ENCODE results near the gene PLEK2. TPM values are rescaled to one million over a fixed set of nuclear protein-coding genes. Genes with fewer than 3 reads are reported as not detected.

The PLEK2 gene, protein sequence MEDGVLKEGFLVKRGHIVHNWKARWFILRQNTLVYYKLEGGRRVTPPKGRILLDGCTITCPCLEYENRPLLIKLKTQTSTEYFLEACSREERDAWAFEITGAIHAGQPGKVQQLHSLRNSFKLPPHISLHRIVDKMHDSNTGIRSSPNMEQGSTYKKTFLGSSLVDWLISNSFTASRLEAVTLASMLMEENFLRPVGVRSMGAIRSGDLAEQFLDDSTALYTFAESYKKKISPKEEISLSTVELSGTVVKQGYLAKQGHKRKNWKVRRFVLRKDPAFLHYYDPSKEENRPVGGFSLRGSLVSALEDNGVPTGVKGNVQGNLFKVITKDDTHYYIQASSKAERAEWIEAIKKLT
- 1.8 and 3.9 TPM in 2 replicates for total RNA-seq

DNA sequence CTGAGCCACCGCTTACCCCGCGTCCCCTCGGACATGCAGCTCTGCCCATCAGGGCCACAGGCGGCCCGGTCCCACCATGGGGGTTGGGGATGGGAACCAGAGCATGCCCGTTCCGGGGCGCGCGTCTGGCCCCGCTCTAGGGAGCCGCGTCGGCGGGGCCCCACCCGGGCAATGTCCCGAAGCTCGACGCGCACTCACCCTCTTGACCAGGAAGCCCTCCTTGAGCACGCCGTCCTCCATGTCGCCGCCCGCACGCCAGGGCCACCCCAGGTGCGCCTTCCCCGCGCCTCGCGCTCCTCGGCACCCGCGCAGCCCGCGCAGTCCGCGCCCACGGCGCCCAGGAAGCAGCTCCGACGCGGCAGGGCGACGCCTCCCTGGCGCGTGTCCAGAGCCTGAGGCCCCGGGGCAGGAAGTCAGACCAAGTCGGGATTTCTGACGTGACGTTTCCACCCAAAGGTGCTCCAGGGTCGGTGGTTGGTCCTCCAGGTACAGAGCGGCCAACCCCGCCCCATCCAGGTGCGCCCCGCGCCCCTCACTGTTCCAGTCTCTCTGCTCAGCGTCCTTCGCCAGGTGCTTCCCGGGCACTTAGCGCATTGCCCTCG lies at the start of gene PLEK2:
TSS of gene PLEK2 (minus strand) at position 346 of the 602 bp plus-strand sequence. CDS start at position 240, 106 bp downstream.

GRCh38 chr14:67359775-67360469 lies 52.0 kb downstream of the PLEK2 start, which contains the start of the genes ATP6V1D and EIF2S1:
TSS of gene ATP6V1D (minus strand) at chr14:67359804. CDS start at chr14:67359698, 106 bp downstream.
TSS of gene EIF2S1 (plus strand) at chr14:67360328. CDS start at chr14:67364768, 4,440 bp downstream.

Other genes starting within 250 kb of the PLEK2 start
- gene GARIN2, start 222.7 kb downstream of the PLEK2 start, total RNA-seq = not detected in 2 replicates
- 11.7 and 13.4 TPM in 2 replicates for gene PALS1, start 170.7 kb downstream of the PLEK2 start, total RNA-seq
- 74.2 and 92.5 TPM in 2 replicates for gene ATP6V1D, start 52.4 kb downstream of the PLEK2 start, total RNA-seq
- 94.1 and 111 TPM in 2 replicates for gene EIF2S1, start 51.8 kb downstream of the PLEK2 start, total RNA-seq
- gene TMEM229B, start 76.6 kb upstream of the PLEK2 start, total RNA-seq = 3.6 TPM in 1 of 2 replicates, not detected in the other
- under 0.01 TPM in 1 of 2 replicates, not detected in the other for gene PLEKHH1, start 121.1 kb upstream of the PLEK2 start, total RNA-seq
- 24.6 and 24.9 TPM in 2 replicates for gene PIGH, start 188.1 kb upstream of the PLEK2 start, total RNA-seq
- 2.0 and 2.8 TPM in 2 replicates for gene ARG2, start 207.8 kb upstream of the PLEK2 start, total RNA-seq

All from cardiac atrium fibroblast (primary cell).